Transverse colon (tissue), 4 donors: Measurements from ENCODE around the gene PAK1IP1.

Experiments used
- EP300 ChIP-seq: sonication (generic); formaldehyde crosslinking; IDR thresholded peaks from one replicate; pipeline ENCODE4 v1.6.1; 2017; ENCODE audit warnings: antibody characterized with exemption, low read depth
- POLR2AphosphoS5 ChIP-seq, 3 donors: sonication (generic); formaldehyde crosslinking; IDR thresholded peaks; one replicate each; pipeline ENCODE4 v1.6.1; 2016; ENCODE audit warnings: antibody characterized with exemption in 3 of 3
- TF ChIP-seq, protein P1 (sequence below), 5 experiments: fragments of 200-600 bp in 3 of 5; fragments of 450-650 bp in 2 of 5; sonication (generic) in 3 of 5; IDR thresholded peaks; 1 replicate in 2 of 5; 2 replicates in 3 of 5; pipeline ENCODE4 v1.5.1; 2016 to 2017; ENCODE audit warnings: antibody characterized with exemption in 5 of 5, inconsistent platforms in 3 of 5, mild to moderate bottlenecking in 2 of 5, moderate library complexity in 1 of 5

DNA sequence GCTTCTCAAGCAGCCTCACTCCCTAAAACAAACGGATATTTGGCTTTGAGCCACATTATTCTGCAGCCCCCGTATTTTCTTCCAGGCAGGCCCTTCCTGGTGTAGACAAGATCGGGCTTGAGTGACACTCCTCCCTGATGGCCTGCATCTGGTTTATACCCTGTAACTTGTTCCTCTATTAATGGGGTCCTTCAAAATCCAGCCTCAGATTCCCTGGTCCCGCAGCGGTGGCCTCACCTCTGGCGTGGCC lies 27.7 kb downstream of the PAK1IP1 start:
- TF ChIP-seq, protein P1, sequence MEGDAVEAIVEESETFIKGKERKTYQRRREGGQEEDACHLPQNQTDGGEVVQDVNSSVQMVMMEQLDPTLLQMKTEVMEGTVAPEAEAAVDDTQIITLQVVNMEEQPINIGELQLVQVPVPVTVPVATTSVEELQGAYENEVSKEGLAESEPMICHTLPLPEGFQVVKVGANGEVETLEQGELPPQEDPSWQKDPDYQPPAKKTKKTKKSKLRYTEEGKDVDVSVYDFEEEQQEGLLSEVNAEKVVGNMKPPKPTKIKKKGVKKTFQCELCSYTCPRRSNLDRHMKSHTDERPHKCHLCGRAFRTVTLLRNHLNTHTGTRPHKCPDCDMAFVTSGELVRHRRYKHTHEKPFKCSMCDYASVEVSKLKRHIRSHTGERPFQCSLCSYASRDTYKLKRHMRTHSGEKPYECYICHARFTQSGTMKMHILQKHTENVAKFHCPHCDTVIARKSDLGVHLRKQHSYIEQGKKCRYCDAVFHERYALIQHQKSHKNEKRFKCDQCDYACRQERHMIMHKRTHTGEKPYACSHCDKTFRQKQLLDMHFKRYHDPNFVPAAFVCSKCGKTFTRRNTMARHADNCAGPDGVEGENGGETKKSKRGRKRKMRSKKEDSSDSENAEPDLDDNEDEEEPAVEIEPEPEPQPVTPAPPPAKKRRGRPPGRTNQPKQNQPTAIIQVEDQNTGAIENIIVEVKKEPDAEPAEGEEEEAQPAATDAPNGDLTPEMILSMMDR (IDR thresholded peaks at IDR 0.05) = no peak
- no peak for TF ChIP-seq POLR2AphosphoS5 (IDR thresholded peaks at IDR 0.05)
- no peak for TF ChIP-seq EP300
